Measurements from ENCODE around the gene FIBCD1. TPM values are rescaled to one million over a fixed set of nuclear protein-coding genes. Genes with fewer than 3 reads are reported as not detected.

FIBCD1 gene
- total and polyA plus RNA-seq, 2 of the 8 experiments (the other 6 are each of a cell fraction or from before 2014, with no cell fraction given) = 6.1 to 8.8 TPM

DNA sequence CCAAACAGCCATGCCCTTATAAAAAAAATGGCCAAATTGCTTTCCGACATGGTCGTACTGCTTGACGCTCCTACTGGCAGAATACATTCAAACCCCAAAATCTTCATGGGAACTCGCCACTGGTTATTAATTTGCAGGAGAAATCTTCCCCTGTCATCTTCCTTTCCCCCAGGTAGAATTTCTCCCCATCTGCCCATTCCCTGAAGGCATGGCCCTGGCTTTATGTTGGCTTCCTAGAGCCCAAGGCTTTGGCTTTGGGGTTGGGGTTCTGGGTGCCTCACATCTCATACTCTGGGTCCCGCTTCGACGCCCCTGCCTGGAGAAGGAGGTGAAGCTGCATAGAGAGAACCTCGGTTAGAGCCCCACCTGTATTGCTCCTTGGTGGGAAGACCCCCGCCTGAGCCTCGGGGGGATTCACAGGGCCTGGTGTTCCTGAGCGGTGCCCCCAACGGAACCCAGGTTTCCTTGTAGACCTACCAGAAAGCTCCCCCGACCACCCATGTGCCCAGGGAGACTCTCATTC, 8.6 kb upstream of the FIBCD1 start:
- Histone ChIP-seq H2BK15ac (ENCODE audit: low read length) (no peak overlapping the region), H3K4me1 (replicated peaks in 1 of 4; ENCODE audit: control insufficient read depth in 3 of 4, insufficient read depth in 4 of 4, low read length in 3 of 4) (peaks cover 0 to 2% (median 0%) of the 10 kb centered on the region in 4 experiments; a peak in 2 of 7 replicates), H3K79me1 (ENCODE audit: low read depth, low read length) (no peaks in the 10 kb centered on the region), H3K27ac (ENCODE audit: low read depth, low read length) (no peak overlapping the region), H3K36me3 (ENCODE audit: control insufficient read depth in 2 of 4, insufficient read depth in 4 of 4, low read length in 3 of 4) (no peaks in the 10 kb centered on the region), H2AFZ (ENCODE audit: low read length) (no peak overlapping the region), H3K4me3 (ENCODE audit: extremely low read depth in 1 of 4, insufficient read depth in 2 of 4, low read depth in 3 of 4, low read length in 4 of 4) (no peak overlapping the region), H4K91ac (replicated peaks; ENCODE audit: insufficient read length, low read length) (no peak overlapping the region), H3K9me3 (ENCODE audit: insufficient read depth in 2 of 2, low read depth in 1 of 2, low read length in 1 of 2) (0 out of 4 replicates have a peak, but pooled peaks cover 0 to 5% of the 10 kb centered on the region in 2 experiments), H3K9ac (replicated peaks in 1 of 4; ENCODE audit: extremely low read depth in 1 of 4, low read depth in 3 of 4, low read length in 3 of 4) (no peak overlapping the region), H3K4me2 (ENCODE audit: insufficient read depth in 1 of 2, low read depth in 2 of 2, low read length in 2 of 2) (no peak overlapping the region), H3K23ac (ENCODE audit: insufficient read length) (no peak overlapping the region), H3K27me3 (replicated peaks in 1 of 4; ENCODE audit: control insufficient read depth in 3 of 4, extremely low read depth in 1 of 4, insufficient read depth in 3 of 4, low read length in 3 of 4) (no peaks in the 10 kb centered on the region), H4K20me1 (replicated peaks in 1 of 2; ENCODE audit: control insufficient read depth in 1 of 2, insufficient read depth in 2 of 2, low read length in 2 of 2) (no peaks in the 10 kb centered on the region), H3K18ac (ENCODE audit: extremely low read depth, low read length) (no peak overlapping the region), H2BK20ac (ENCODE audit: low read length) (no peak overlapping the region), H3K56ac (replicated peaks; ENCODE audit: insufficient read length, low read depth, low read length) (no peak overlapping the region), H2BK12ac (ENCODE audit: low read depth, low read length) (no peak overlapping the region), H3K23me2 (ENCODE audit: low read depth, low read length) (no peaks in the 10 kb centered on the region), H3K4ac (replicated peaks; ENCODE audit: insufficient read length, low read depth, low read length) (no peak overlapping the region), H3K79me2 (ENCODE audit: control insufficient read depth in 1 of 2, insufficient read depth in 2 of 2, low read length in 2 of 2) (no peaks in the 10 kb centered on the region), H2AK5ac (ENCODE audit: low read depth, low read length) (no peak overlapping the region), H3K14ac (ENCODE audit: insufficient read length) (no peak overlapping the region), H2BK120ac (replicated peaks; ENCODE audit: low read depth, low read length) (no peak overlapping the region), H4K5ac (ENCODE audit: insufficient read length, low read depth, low read length) (no peak overlapping the region), H4K8ac (ENCODE audit: extremely low read depth, insufficient read depth, low read length) (no peak overlapping the region), H2BK5ac (ENCODE audit: low read depth, low read length) (no peak overlapping the region)
- FAIRE-seq (no peak), DNase-seq (ENCODE audit: low read depth in 1 of 2, low spot score in 2 of 2) (no peak)
- ChIA-PET CTCF (ENCODE audit: partially characterized antibody) (interaction anchor here (0.6 to 8.2 kb wide), 7 partner anchors 15 to 247 kb away, joined by 3 to 69 read pairs (median 4); no protein-coding TSS in a partner anchor), POLR2A (ENCODE audit: partially characterized antibody) (no interaction called here)
- WGBS, 2 experiments (ENCODE audit: extremely low coverage in 1 of 2, insufficient coverage in 1 of 2, insufficient read length in 1 of 2, insufficient replicate concordance in 2 of 2, low coverage in 1 of 2, low lambda C conversion rate in 2 of 2, missing lambda C conversion rate in 1 of 2) = 83% methylated on average over 13 of the region's 13 CpGs; no CpG with 5 or more reads in 1 of the 2 experiments
- TF ChIP-seq BRCA1 (IDR thresholded peaks at IDR 0.05; ENCODE audit: low read depth, low read length) = no peak
- TF ChIP-seq EGR1 (IDR thresholded peaks at IDR 0.05; ENCODE audit: borderline replicate concordance, low read depth, low read length) = no peak
- no peak for TF ChIP-seq KDM4A (IDR thresholded peaks at IDR 0.05; ENCODE audit: low read depth, low read length, severe bottlenecking)
- TF ChIP-seq CHD2 (IDR thresholded peaks at IDR 0.05; ENCODE audit: low read length) = no peak
- no peak for TF ChIP-seq SP2 (IDR thresholded peaks at IDR 0.05; ENCODE audit: low read length)
- TF ChIP-seq SIX5 (IDR thresholded peaks at IDR 0.05; ENCODE audit: low read depth, low read length) = no peak
- no peak for TF ChIP-seq USF2 (IDR thresholded peaks at IDR 0.05; ENCODE audit: low read length)
- no peak for TF ChIP-seq SIRT6 (IDR thresholded peaks at IDR 0.05; ENCODE audit: low read length)
- no peak for TF ChIP-seq SRF (IDR thresholded peaks at IDR 0.05; ENCODE audit: low read depth, low read length)
